Prostate gland (tissue), 2 donors: Measurements from ENCODE around the gene C4A.

Experiments
- POLR2A ChIP-seq: fragments of 450-650 bp; IDR thresholded peaks from one replicate; pipeline ENCODE4 v1.6.1; 2016; ENCODE audit warnings: antibody characterized with exemption, mild to moderate bottlenecking
- POLR2AphosphoS5 ChIP-seq: sonication (generic); formaldehyde crosslinking; IDR thresholded peaks from one replicate; pipeline ENCODE4 v1.6.1; 2017; ENCODE audit warnings: antibody characterized with exemption
- TF ChIP-seq, protein P1 (sequence below), 4 experiments: fragments of 200-600 bp in 2 of 4; fragments of 450-650 bp in 2 of 4; sonication (generic) in 2 of 4; IDR thresholded peaks; 1 replicate in 3 of 4; 2 replicates in 1 of 4; pipeline ENCODE4 v1.5.1; 2016 to 2019; ENCODE audit warnings: antibody characterized with exemption in 4 of 4, mild to moderate bottlenecking in 2 of 4, moderate library complexity in 2 of 4

GRCh38 chr6:31961616-31962015, 20.2 kb upstream of the C4A start:
- TF ChIP-seq, protein P1, sequence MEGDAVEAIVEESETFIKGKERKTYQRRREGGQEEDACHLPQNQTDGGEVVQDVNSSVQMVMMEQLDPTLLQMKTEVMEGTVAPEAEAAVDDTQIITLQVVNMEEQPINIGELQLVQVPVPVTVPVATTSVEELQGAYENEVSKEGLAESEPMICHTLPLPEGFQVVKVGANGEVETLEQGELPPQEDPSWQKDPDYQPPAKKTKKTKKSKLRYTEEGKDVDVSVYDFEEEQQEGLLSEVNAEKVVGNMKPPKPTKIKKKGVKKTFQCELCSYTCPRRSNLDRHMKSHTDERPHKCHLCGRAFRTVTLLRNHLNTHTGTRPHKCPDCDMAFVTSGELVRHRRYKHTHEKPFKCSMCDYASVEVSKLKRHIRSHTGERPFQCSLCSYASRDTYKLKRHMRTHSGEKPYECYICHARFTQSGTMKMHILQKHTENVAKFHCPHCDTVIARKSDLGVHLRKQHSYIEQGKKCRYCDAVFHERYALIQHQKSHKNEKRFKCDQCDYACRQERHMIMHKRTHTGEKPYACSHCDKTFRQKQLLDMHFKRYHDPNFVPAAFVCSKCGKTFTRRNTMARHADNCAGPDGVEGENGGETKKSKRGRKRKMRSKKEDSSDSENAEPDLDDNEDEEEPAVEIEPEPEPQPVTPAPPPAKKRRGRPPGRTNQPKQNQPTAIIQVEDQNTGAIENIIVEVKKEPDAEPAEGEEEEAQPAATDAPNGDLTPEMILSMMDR (IDR thresholded peaks at IDR 0.05) = no peak
- no peak for TF ChIP-seq POLR2AphosphoS5
- TF ChIP-seq POLR2A = no peak
